ENCODE data around the gene PARP12.

GRCh38 chr7:140080919-140081318 is 18.2 kb upstream of the PARP12 start:
- TF ChIP-seq CTCF (IDR thresholded peaks at IDR 0.05) (no peak), POLR2A (IDR thresholded peaks at IDR 0.05) (no peak), EP300 (IDR thresholded peaks at IDR 0.05) (no peak)
